Ovary (tissue), 3 donors: ENCODE measurements around the gene TRPM3.

Experiments used
- CTCF ChIP-seq, 3 donors: fragments of 450-650 bp in 2 of 3; fragments of 200-600 bp in 1 of 3; IDR thresholded peaks; one replicate each; pipeline versions ENCODE4 v1.5.1 to v1.8.0; 2016 to 2022; ENCODE audit warnings: antibody characterized with exemption in 3 of 3, mild to moderate bottlenecking in 1 of 3
- POLR2A ChIP-seq: fragments of 450-650 bp; IDR thresholded peaks from one replicate; pipeline ENCODE4 v1.6.1; 2017; ENCODE audit warnings: antibody characterized with exemption, mild to moderate bottlenecking, moderate library complexity
- donor health status: DM: no; HTN: no; CAD: no.

GRCh38 chr9:70480405-70480980, 640.9 kb downstream of the TRPM3 start:
- TF ChIP-seq CTCF (IDR thresholded peaks at IDR 0.05) (peak in 1 of 3 donors; percentile 6), POLR2A (peak; percentile 67)
